22Rv1 (cell line): ENCODE data around the gene TANGO2.

Source experiments
- CTCF ChIP-seq: fragments of 450-650 bp; IDR thresholded peaks from 2 replicates; pipeline ENCODE4 v1.5.1; 2017; ENCODE audit warnings: mild to moderate bottlenecking
- ZFX ChIP-seq: fragments of 450-650 bp; IDR thresholded peaks from 2 replicates; pipeline ENCODE4 v1.6.1; 2017; ENCODE audit warnings: antibody characterized with exemption, borderline replicate concordance

- no peak for TF ChIP-seq ZFX
- TF ChIP-seq CTCF = no peak
These were observed 11.6 kb downstream of the TANGO2 start for GRCh38 chr22:20032407-20032991.
